Esophagus mucosa (tissue), 1 donor: ENCODE results near the gene CABCOCO1. TPM values are rescaled to one million over a fixed set of nuclear protein-coding genes. Genes with fewer than 3 reads are reported as not detected.

Experiments used
- total RNA-seq: library from RNA; stranded (reverse); gene quantifications from one replicate; pipeline ENCODE4 v1.2.4, GENCODE V29; 2023
- donor health status: DM: yes; HTN: yes; CAD: no.

CABCOCO1 gene
- total RNA-seq, 1 donor from 2014 or later: not detected

Other genes with a start within 250 kb of the CABCOCO1 start
- gene TMEM26, start 209.5 kb upstream of the CABCOCO1 start, total RNA-seq: 0.24 TPM
- 23.4 TPM for gene ARID5B, start 238.8 kb downstream of the CABCOCO1 start, total RNA-seq